GM18498 (cell line): Measurements from ENCODE around the gene RGS14.
A peak's percentile ranks its signal among the peaks of the same experiment; 100 is the strongest.

ENCODE experiments used
- ATAC-seq: cut with Tn5 transposase; IDR thresholded peaks from one replicate; pipeline ENCODE4 v1.9.1; 2021; ENCODE audit warnings: mild to moderate bottlenecking, moderate library complexity; ENCODE audit not compliant: unreplicated experiment

Gene RGS14, protein sequence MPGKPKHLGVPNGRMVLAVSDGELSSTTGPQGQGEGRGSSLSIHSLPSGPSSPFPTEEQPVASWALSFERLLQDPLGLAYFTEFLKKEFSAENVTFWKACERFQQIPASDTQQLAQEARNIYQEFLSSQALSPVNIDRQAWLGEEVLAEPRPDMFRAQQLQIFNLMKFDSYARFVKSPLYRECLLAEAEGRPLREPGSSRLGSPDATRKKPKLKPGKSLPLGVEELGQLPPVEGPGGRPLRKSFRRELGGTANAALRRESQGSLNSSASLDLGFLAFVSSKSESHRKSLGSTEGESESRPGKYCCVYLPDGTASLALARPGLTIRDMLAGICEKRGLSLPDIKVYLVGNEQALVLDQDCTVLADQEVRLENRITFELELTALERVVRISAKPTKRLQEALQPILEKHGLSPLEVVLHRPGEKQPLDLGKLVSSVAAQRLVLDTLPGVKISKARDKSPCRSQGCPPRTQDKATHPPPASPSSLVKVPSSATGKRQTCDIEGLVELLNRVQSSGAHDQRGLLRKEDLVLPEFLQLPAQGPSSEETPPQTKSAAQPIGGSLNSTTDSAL

DNA sequence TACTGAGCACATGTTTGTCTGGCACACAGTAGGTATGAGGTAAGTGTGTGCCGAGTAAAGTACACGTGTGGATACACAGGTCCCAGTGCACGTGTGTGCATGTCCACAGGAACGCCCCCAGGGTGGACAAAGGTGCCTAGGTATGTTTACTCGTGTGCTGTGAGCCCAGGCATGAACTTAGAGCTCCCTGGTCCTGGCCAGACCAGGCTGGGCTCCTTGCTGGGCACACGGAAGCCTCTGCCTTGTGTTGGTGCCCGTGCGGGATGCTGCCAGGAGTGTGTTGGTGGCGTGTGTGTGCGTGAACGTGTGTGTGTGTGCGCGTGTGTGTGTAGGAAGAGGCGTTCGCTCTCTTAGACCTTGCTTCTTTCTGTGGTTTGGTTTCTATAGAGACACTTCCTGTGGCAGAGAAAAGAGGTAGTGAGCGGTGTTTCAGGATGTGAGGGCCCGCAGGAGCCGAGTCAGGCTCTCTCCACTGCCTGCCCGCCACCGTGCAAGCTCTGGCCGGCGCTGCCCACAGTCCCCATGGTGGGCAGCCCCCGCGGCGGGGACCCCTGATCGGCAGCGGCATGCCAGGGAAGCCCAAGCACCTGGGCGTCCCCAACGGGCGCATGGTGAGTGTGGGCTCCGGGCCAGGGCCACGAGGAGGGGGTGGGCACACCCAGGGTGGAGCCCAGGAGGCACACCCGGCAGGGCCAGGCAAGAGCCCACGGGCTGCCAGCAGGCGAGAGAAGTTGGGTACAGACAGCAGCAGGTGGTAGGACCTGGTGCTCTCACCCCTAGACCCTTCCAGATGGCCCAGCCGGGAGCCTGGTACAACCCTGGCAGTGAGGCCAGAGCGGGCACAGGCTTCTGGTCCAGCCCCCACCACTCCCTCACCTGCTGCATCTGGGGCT lies at the start of gene RGS14:
Gene RGS14 (plus strand): TSS at position 466 of the 893 bp plus-strand sequence. CDS start 101 bp downstream, at position 567.
- ATAC-seq, result peak; percentile 93

DNA sequence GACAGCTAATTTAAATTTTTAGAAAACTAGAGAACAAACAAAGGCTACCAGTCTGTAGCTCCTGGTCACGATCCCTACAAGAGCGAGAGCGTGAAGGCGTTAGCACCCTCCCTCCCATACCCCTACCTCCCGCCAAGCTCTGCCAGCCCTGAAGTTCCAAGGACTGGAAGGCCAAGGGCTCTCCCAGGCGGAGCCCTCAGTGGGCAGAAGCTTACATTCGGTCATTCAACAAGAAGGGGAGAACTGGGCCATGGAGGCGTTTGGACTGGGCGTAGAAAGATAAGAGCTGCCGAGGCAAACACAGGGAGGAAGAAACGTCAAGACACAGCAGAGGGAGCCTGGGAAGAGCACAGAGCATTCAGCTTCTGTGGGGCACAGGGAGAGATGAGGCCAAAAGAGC lies 49.0 kb upstream of the RGS14 start:
- ATAC-seq, result no peak

DNA sequence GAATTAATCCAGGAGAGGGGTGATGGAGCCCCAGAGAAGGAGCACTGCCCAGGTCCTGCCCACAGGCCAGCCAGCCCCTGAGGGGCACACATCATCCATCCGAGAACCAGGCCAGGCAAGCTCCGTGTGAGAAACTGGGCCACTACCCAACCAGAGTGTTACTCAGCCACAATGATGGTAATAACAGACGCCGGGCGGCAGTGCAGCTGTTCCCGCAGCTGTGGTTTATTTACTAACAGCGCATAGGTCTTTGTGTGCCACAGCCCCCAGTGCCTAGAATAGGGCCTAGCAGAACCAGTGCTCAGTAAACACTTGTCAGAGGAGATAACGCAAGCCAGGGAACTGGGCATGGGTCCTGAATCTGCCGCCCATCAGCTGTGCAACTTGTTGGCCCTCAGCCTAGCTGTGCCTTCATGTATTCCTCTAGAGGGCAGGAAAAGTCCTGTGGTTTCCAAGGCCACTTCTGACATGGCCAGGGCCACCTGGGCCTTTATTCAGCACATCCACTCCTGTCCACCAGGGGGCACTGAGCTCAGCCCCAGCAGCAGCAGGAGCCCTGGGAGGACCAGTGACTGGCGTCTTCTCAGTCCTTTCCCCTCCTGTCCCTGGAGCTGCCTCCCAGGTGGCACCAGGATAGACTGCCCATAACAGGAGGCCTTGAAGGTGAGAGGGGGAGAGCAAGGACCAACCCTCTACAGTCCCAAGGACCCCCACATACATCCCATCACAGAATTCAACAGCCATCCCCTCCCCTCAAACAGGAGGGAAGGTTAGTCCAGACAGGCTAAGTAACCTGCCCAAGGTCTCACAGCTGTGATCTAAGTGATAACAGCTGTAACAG lies 48.2 kb upstream of the RGS14 start:
- no peak for ATAC-seq

DNA sequence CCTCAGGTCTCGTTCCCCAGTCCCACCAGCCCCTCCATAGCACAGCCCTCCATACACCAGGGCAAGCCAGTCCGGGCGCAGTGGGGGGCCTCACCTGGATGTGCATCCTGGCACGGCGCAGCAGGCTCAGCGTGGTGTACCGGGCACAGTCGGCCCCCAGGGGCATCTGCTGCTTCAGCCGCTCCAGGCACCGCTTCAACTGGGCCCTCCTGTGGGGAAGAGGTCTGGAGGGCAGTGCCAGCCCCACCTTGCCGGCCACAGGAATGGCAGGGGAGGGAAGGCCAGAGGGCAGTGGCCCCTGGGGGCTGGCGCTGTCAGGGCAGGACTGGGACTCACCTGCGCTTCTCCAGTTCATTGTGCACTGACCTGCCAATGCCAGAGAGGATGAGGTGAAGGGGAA lies 47.4 kb upstream of the RGS14 start:
- ATAC-seq, result no peak

DNA sequence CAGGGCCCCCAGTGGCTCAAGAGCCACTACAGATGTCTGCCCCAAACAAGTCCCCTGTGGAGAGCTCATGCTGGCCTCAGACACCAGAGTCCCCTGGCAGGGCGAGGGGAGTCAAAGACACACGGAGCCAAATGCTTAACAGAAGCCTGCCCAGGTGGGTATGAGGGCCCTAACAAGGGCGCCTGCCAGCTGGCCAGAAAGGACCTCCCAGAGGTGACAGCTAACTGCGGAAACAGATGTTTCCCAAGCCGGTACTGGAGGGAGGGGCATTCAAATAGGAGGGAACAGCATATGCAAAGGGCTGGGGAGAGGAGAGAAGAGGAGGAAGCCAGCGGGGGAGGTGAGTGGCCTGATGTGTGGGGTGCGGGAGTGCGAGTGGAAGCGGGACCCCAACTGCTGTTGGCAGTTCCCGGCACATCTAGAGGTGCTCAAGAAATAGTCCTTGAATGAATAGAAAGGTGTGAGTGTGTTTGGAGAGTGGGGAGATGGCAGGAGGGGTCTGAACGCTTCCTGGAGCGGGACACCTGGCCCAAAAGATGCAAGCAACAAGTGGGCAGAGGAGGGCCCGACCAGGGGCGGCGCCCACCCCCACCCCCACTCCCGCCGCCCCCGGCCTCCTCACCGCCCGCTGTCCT lies 46.9 kb upstream of the RGS14 start:
- peak; percentile 31 for ATAC-seq

DNA sequence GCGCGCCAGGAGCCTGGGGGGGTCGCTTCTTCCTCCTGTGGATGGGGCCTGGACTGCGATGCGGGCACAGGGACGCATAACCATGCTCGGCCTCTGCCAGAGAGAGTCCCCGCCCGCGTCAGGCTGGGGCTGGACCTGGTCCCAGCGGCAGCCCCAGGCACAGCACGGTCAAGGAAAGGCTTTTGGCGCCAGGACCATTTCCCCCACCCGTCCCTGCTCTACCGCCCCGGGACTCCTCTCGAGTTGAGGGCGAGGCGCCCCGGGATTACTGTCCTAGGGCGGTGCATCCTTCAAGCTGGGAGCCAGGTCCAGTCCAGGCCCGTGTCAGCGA lies 46.4 kb upstream of the RGS14 start:
- no peak for ATAC-seq

DNA sequence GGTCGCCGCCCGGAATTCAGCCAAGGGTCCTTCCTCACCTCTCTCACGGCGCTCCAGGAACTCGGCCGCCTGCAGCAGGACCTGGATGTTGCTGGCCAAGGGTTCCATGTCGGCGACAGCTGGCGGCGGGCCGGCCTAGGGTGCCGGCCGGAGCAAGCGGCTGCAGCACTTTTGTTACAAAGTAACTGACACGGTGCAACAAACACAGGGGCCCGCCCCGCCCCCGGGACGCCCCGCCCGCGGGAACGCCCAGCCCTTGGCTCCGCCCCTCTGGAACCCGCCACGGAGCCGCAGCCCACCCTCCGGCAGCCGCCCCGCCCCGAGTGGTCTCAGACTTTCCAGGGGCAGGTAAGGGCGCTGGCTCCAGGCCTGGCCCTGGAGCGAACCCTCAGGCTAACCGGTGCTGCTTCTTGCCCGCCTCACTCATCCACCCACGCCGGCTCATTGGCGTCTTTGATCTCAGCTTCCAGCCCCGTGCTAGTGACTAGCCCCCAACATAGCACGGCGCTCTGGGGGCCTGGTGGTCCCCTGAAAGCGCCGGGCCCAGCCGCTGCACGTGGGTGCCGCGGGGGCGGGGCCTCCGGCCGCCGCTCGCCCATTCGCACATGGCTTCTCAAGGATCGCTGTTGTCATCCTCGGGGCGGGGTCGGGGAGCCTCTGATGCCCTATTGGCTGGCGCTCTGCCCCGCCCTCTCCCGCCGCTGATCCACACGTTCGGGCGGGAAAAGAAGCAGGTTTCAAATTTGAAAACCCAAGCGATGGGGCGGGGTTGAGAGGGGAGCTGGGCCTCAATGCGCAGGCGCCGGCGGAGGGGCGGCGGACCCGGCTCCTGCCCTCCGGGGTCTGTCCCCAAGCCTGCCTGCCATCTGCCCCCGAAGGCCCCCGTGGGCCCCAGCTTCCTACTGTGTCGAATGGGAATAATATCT lies 45.7 kb upstream of the RGS14 start, which contains the start of gene MXD3:
Gene MXD3 (minus strand): TSS at position 176 of the 926 bp plus-strand sequence. CDS start 68 bp downstream, at position 108.
- peak; percentile 79 for ATAC-seq

DNA sequence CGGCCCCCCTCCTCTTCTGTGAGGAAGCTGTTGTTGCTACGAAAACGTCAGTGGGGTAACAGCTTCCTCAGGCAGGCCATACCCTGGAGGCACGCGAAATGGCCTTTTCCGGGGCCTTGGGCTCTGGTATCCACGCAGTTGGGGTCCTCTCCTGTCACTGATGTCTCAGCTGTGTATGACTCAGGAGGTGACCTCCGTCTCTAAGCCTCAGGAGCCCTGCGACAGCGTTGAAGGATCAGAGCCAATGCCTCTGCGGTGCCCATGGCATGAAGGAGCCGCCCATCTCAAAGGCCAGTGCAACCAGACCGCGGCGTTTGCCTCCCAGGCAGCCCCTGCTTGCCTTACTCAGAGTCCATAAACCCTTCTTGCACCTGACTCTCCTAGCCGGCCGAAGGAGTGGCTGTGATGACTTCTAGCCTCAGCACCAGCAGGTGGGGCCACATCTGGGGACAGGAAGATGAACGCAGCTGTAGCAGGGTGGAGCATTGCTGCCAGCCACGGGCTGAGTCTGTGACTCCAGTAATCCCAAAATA lies 45.0 kb upstream of the RGS14 start:
- ATAC-seq, result peak; percentile 18

DNA sequence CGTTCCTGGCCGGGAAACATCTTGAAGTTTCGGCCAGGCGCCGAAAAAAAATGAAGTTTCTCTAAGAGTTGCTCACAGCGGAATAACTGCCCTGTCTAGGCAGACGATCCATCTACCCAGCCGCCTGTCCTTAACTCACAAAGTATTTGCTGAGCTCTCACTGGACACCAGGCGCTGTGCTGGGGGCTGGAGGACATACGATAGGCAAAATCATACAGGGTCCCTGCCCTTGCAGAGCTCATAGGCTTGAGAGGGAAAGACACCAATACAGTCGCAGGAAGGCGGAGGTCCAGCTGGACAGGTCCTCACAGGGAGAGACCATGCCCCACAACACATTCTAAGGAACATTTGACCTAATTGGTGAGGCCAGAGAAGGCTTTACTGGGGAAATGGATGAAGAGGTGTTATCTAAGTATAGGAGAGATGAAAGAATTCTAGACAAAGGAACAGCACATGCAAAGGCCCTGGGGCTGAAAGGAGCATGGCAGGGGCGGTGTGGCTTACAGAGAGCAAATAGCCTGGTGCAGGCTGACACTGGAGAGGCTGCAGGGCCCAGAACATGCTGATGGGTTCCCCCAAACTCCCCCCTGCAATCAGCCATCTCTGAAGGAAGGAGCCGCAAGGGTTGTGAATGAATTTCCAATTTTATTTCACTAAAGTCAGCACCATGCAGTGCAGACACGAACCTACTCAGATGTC lies 44.0 kb upstream of the RGS14 start:
- ATAC-seq, result no peak

DNA sequence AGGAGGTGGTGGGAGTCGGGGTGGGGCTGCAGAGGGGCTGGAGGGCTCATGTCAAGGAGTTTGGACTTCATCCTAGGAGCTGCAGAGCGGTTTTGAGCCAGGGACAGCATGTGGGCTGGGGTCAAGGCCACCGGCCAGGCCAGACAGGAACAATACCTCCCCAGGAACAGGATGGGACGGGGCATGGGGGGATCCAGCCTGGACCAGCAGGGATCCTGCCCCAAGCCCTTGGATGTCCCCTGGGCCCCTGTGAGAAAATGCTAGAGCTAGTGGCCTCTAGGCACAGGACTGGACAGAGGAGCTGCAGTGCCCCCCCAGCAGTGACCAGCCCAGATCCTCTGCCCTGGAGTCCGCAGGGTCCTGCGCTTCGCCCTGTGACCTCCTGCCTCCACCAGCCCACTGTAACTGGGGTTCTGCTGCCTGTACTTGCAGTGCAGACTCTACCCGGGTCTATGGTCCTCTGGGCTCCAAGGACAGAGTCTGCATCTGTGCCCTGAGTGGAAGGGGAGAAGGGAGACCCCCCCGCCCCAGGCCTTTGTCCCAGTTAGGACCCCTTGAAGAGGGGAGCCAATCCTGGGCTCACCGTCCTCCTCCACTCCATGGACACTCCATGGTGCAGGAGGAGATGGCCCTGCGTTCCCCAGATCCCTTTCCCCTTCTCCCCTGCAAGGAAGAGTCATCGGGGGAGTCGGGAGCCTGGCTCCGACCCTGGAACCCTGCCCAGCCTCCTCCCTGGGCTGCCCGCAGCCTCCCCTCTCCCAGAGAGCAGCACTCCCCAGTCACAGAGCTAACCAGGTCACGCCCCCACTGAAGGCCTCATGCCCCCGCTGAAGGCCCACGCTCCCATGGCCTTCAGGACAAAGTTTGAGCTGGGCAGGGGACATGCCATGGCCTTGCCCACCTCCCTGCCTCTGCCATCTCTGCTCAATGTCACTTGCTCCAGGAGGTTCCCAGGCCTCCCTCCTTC lies 43.1 kb upstream of the RGS14 start:
- ATAC-seq, result no peak

DNA sequence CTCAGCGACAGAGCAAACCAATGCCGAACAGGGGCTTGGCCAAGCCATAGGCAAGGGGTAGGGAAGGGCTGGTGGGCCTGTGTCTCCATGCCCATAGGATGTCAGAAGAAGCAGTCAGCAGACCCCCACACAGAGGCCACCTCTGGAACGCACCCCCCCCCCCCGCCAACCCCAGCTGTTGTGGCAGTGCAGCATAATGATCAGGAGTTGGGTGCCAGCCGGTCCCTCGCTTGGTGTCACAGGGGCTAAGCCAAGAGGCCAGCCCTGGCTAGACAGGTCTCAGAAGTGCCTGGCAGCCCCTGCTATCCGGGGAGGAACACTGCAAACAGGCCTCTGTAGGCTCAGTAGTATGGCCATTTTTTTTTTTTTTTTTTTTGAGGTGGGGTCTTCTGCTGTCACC lies 42.3 kb upstream of the RGS14 start:
- no peak for ATAC-seq

DNA sequence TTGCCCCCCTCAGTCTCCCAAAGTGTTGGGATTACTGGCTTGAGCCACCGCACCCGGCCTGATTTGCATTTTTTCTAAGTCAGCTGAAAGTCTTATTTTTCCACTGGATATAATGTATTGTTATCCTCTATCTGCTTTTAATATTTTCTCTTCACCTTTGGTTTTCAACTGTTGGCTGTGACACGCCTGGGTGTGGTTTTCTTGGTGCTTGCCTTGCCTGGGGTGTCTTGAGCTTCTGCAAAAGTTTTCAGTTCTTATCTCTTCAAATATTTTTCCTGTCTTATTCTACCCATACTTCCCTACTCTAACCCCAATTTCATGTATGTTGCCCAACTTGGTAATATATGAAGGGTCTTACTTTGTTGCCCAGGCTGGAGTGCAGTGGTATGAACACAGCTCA lies 41.7 kb upstream of the RGS14 start:
- no peak for ATAC-seq

DNA sequence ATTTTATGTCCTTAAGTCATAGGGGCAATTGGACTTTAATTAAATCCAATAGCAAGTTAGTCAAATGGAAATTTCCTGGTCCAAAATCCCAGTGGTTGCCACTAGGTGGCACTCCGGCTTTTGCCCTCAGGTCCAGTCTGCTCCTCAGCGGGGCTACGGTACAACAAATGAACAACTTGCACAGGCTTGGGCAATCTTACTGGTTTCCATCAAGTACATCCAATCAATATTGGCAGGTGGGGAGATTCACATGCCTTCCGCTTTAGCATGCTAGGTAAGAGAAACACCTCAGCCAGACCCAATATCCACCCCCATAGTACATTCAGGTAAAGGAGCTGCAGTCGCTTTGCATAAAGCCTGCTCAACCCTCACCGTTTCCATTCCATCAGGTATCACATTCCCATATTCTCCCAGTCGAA lies 39.8 kb upstream of the RGS14 start:
- ATAC-seq, result no peak

DNA sequence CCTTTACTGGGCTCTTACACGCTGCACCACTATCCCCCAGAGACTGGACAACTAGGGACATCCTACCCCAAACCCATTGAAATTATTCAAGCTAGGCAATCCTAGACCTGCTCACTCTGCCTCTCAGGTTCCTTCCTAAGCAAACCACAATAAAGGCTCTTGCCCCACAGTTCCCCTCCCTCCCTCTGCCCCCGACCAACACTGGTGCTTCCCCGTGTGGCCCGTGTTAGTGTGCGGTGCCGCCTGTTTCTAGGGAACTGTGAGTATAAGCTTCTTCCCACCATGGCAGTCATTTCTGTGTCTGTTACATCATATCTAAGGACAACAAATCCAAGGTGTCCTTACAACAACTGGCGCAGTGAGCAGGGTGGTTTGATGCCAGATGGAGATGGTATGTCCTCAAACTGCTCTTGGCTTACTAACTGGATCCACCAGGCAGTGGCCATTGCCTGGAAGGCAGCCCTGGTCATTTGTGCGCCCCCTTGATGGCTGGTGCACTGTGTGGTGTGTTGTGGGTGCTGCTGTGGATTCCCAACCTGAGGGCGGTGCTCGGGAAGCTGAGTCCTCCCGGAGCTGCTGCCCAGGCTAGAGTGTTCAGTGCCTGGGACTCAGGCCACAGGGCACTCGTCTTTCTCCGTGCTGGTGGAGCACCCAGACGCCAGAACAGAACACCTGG lies 37.7 kb upstream of the RGS14 start:
- no peak for ATAC-seq

DNA sequence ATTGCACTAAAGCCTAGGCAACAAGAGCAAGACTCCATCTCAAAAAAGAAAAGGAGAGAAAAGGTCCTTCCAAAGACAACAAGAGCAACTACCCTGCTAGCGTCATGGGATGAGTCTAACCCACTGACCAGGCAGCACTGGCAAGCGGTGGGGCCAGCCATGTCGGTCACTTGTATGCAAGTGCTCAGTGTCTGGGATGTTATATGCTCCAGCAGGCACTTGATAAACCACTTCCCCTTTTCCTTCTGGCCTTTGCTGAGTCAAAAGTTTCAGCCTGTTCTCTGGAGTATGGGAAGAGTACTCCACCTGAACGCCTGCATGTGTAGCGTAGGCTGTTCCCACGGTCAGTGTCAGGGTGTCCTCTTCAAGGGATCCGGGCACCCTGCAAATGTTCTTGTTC lies 36.8 kb upstream of the RGS14 start:
- ATAC-seq, result no peak

DNA sequence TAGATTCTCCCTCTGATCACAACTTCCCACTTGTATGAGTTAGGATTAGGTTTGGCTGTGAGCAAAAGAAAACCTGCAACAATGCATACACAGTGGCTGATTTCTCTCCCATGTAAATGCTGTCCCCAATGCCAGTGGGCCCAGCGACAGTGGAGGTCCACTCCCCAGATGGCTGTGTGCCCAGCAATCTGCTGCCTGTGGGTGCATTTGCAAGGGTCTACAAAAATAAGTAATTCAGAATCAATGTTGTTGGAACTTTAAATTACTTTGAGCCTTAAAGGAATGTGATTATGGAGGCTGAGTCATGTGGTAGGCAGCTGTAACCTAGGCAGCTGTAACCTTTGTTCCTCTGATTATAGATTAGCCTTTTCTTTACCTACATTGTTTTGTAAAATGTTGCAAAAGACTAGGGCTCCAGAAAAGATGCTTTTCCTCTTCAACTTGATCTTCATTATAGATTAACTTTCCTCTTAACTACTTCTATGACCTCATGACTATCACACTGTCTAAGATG lies 31.8 kb upstream of the RGS14 start:
- no peak for ATAC-seq
